ENCODE results near the gene KRT39. TPM values are rescaled to one million over a fixed set of nuclear protein-coding genes. Genes with fewer than 3 reads are reported as not detected.

The KRT39 gene
- total and polyA plus RNA-seq, 4 donors: not detected

- WGBS: 86% methylated on average over 8 of the region's 8 CpGs
Measured at GRCh38 chr17:40926341-40926740, 40.4 kb downstream of the KRT39 start.

More at GRCh38 chr17:40926341-40926740, 40.4 kb downstream of the KRT39 start:
- H3K4me3 ChIP-seq (ENCODE audit: low read depth in 1 of 3, low read length in 3 of 3): no peak overlapping the region
- no peak overlapping the region for H3K27ac ChIP-seq (ENCODE audit: low read depth in 1 of 2, low read length in 2 of 2)
- no peak for TF ChIP-seq RAD21 (IDR thresholded peaks at IDR 0.05)
- TF ChIP-seq ATF3 (IDR thresholded peaks at IDR 0.05): no peak
- no peak for TF ChIP-seq JUND (IDR thresholded peaks at IDR 0.05)
- no peak for TF ChIP-seq EGR1 (IDR thresholded peaks at IDR 0.05; ENCODE audit: low read depth in 2 of 2)
- no peak for TF ChIP-seq ZBTB33 (IDR thresholded peaks at IDR 0.05)
- TF ChIP-seq SP1 (IDR thresholded peaks at IDR 0.05): no peak
- no peak for TF ChIP-seq RXRA (IDR thresholded peaks at IDR 0.05)
- no peak for TF ChIP-seq FOXA2 (IDR thresholded peaks at IDR 0.05)
- no peak for TF ChIP-seq REST (IDR thresholded peaks at IDR 0.05)
- TF ChIP-seq TAF1 (conservative IDR thresholded peaks at IDR 0.05): no peak
- TF ChIP-seq CTCF (IDR thresholded peaks at IDR 0.05; ENCODE audit: low read depth, low read length, missing input control): no peak
- TF ChIP-seq HNF4A (conservative IDR thresholded peaks at IDR 0.05): no peak
- TF ChIP-seq HNF4G (IDR thresholded peaks at IDR 0.05): no peak
- no peak for TF ChIP-seq NR2F2 (IDR thresholded peaks at IDR 0.05)
- TF ChIP-seq FOXA1 (IDR thresholded peaks at IDR 0.05): no peak
- TF ChIP-seq MAX (IDR thresholded peaks at IDR 0.05): no peak
- no peak for TF ChIP-seq YY1 (IDR thresholded peaks at IDR 0.05)
- TF ChIP-seq GABPA (IDR thresholded peaks at IDR 0.05 in 1 of 2, conservative IDR thresholded peaks at IDR 0.05 in 1 of 2): no peak
- DNase-seq (ENCODE audit: low spot score): no peak
- H3K4me1 ChIP-seq (ENCODE audit: control insufficient read depth in 4 of 4, insufficient read depth in 4 of 4, low read length in 3 of 4): no peaks in the 10 kb centered on the region
- no peak overlapping the region for H3K9ac ChIP-seq (ENCODE audit: low read depth in 1 of 2, low read length in 2 of 2)
- H3K36me3 ChIP-seq (ENCODE audit: control insufficient read depth in 4 of 4, insufficient read depth in 3 of 4, low read depth in 1 of 4, low read length in 3 of 4): no peaks in the 10 kb centered on the region
- H3K9me3 ChIP-seq (ENCODE audit: control insufficient read depth in 4 of 4, low read length in 3 of 4): no peaks in the 10 kb centered on the region
- peaks cover 0 to 7% (median 1%) of the 10 kb centered on the region in 4 donors for H3K27me3 ChIP-seq (ENCODE audit: control insufficient read depth in 4 of 4, insufficient read depth in 4 of 4, low read length in 3 of 4)
